WI38 (cell line): ENCODE data around the gene L3MBTL4.
A peak's percentile ranks its signal among the peaks of the same experiment; 100 is the strongest.

Experiments
- H3K4me3 ChIP-seq: 2 replicates; pipeline ENCODE4 v1.5.1; 2011; ENCODE audit warnings: low read depth, mild to moderate bottlenecking, control low read depth, low read length
- CTCF ChIP-seq: IDR thresholded peaks from 2 replicates; pipeline ENCODE4 v1.5.1; 2012; ENCODE audit warnings: low read depth, mild to moderate bottlenecking, control low read depth, low read length

The L3MBTL4 gene

DNA sequence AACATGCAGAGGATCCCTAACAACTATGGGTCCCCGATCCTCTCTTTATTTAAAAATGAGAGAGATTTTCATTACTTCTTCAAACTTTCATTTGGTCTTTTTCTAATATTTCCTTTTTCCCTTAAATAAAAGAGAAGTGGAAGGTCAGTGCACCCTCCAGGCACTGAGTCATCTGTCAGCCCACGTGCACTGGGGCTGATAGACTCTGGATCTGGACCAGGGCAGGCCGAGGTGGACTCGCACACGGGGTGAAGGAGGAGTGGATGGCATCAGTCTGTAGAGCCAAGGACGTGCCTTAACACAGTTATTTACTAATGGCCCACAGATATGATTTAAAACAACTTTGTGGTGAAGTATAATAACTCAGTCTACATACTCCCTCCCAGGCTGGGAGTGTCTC lies 305.0 kb downstream of the L3MBTL4 start:
- no peak for TF ChIP-seq CTCF
- no peak overlapping the region for H3K4me3 ChIP-seq

- no peak overlapping the region for H3K4me3 ChIP-seq
- TF ChIP-seq CTCF: no peak
Observed at GRCh38 chr18:6107794-6108193, 306.9 kb downstream of the L3MBTL4 start.

GRCh38 chr18:6106091-6106685 lies 308.5 kb downstream of the L3MBTL4 start:
- no peak overlapping the region for H3K4me3 ChIP-seq
- TF ChIP-seq CTCF: no peak

DNA sequence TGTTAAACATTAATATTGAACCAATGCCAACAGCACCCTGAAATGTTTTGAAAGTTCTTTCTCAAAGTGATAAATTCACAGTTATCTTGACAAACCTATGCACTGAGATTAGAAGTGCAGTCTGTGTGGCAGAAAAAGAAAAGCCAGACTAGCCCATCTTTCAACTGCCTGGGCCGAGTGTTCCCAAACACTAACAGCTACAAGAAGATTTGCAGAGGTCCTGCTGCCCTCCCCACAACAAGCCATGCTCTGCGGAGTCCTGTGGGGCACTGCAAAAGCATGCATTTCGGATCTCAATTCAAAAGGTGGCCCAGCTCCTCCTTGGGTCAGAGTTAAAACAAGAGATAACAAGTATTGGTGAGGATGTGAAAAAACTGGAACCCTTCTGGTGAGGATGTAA lies 311.0 kb downstream of the L3MBTL4 start:
- no peak overlapping the region for H3K4me3 ChIP-seq
- no peak for TF ChIP-seq CTCF

GRCh38 chr18:6096730-6097129 lies 318.0 kb downstream of the L3MBTL4 start:
- H3K4me3 ChIP-seq: no peak overlapping the region
- no peak for TF ChIP-seq CTCF

DNA sequence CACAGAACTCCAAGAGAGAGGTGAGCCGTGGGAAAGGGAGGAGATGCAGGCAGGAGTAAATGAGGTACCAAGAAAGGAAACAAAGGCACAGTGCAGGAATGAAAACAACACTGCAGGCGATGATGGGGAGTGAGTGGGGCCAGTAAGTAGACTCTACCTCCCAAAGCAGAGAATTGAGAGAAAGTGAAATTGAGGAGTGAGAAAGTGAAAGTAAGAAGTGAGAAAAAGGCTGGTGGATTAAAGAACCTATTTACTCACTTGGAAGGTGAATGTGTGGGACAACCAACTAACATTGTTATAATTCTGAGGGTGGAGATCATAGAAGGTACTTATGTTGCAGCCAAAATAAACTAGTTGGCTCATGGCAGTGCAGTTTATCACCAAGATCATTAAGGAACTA lies 326.3 kb downstream of the L3MBTL4 start:
- peak overlapping the region; percentile 26 for H3K4me3 ChIP-seq
- TF ChIP-seq CTCF: no peak

GRCh38 chr18:6086731-6087130 lies 328.0 kb downstream of the L3MBTL4 start:
- H3K4me3 ChIP-seq: no peak overlapping the region
- TF ChIP-seq CTCF: no peak
